Stimulated activated CD4-positive, alpha-beta T cell treated with anti-CD3 and anti-CD28 coated beads, Interleukin-12 subunit alpha, Interleukin-12 subunit beta, amount 100 ng/mL, for 48 hours (primary cell): Measurements from ENCODE around the gene CUL4A.
"Not testable (repeated sequence)": the region's sequence is repeated elsewhere in the genome, so short reads cannot be mapped to it uniquely, and the experiment has no call there.

Source experiments
- DNase-seq, 3 donors: peaks; one replicate each; pipeline ENCODE4 v3.0.0-alpha.2; 2020; ENCODE audit warnings: low read depth in 2 of 3, low spot score in 1 of 3

Gene CUL4A

GRCh38 chr13:113209336-113209758 is at the start of gene CUL4A:
CUL4A (plus strand) TSS chr13:113209613; CDS start chr13:113209628, 15 bp downstream.
- DNase-seq = peak; percentile 46 to 73 (median 50)

GRCh38 chr13:113159701-113160100 is 49.7 kb upstream of the CUL4A start:
- no peak for DNase-seq

GRCh38 chr13:113160983-113161382 is 48.4 kb upstream of the CUL4A start:
- no peak for DNase-seq

- no peak for DNase-seq
Observed at GRCh38 chr13:113161433-113161832, 48.0 kb upstream of the CUL4A start.

- DNase-seq = not testable (repeated sequence)
Observed at GRCh38 chr13:113161975-113162374, 47.4 kb upstream of the CUL4A start.

GRCh38 chr13:113162783-113163685 is 46.4 kb upstream of the CUL4A start:
- no peak for DNase-seq

- DNase-seq = no peak
Observed at GRCh38 chr13:113164492-113164891, 44.9 kb upstream of the CUL4A start.

- no peak for DNase-seq
Observed at GRCh38 chr13:113166266-113166665, 43.1 kb upstream of the CUL4A start.

- no peak for DNase-seq
Observed at GRCh38 chr13:113166681-113167080, 42.7 kb upstream of the CUL4A start.

GRCh38 chr13:113167155-113167554 is 42.3 kb upstream of the CUL4A start:
- DNase-seq = no peak

- no peak for DNase-seq
Observed at GRCh38 chr13:113167575-113167974, 41.8 kb upstream of the CUL4A start.

GRCh38 chr13:113168211-113168610 is 41.2 kb upstream of the CUL4A start:
- DNase-seq = no peak

GRCh38 chr13:113169277-113170272 is 39.8 kb upstream of the CUL4A start:
- no peak for DNase-seq

- DNase-seq = no peak
Observed at GRCh38 chr13:113170511-113170910, 38.9 kb upstream of the CUL4A start.

GRCh38 chr13:113171250-113172125 is 37.9 kb upstream of the CUL4A start:
- DNase-seq = no peak

GRCh38 chr13:113172419-113172926 is 36.9 kb upstream of the CUL4A start:
- DNase-seq = no peak

- no peak for DNase-seq
Observed at GRCh38 chr13:113176280-113176679, 33.1 kb upstream of the CUL4A start.

- DNase-seq = no peak
Observed at GRCh38 chr13:113176822-113177221, 32.6 kb upstream of the CUL4A start.

GRCh38 chr13:113178070-113178895 is 31.1 kb upstream of the CUL4A start:
- DNase-seq = no peak

- no peak for DNase-seq
Observed at GRCh38 chr13:113178896-113179167, 30.6 kb upstream of the CUL4A start.
